Dermis microvascular lymphatic vessel endothelial cell (primary cell): ENCODE data around the gene HK3. TPM values are rescaled to one million over a fixed set of nuclear protein-coding genes. Genes with fewer than 3 reads are reported as not detected.

Experiments
- total RNA-seq: library from RNA; depleted of rRNA; stranded (reverse); fragments of >200 nt; gene quantifications from 2 replicates; pipeline ENCODE4 v1.2.1, GENCODE V29; 2014

The HK3 gene
- total RNA-seq, 1 donor from 2014 or later: not detected

Other genes with a start within 250 kb of the HK3 start
- gene UNC5A, start 88.8 kb downstream of the HK3 start, total RNA-seq: 0.26 and 0.63 TPM in 2 replicates
- 30.6 and 30.7 TPM in 2 replicates for gene UIMC1, start 107.4 kb upstream of the HK3 start, total RNA-seq
- 13.6 and 21.5 TPM in 2 replicates for gene ZNF346, start 123.3 kb upstream of the HK3 start, total RNA-seq
- gene FGFR4, start 187.6 kb upstream of the HK3 start, total RNA-seq: 2.4 and 4.2 TPM in 2 replicates
- gene NSD1, start 234.4 kb upstream of the HK3 start, total RNA-seq: 22.9 and 25.8 TPM in 2 replicates